Activated CD8-positive, alpha-beta memory T cell treated with anti-CD3 and anti-CD28 coated beads, Interleukin-2, amount 50 U/mL, for 48 hours (primary cell): ENCODE data around the gene TRAF3.
"Not testable (repeated sequence)": the region's sequence is repeated elsewhere in the genome, so short reads cannot be mapped to it uniquely, and the experiment has no call there.

Source experiments
- DNase-seq: peaks from one replicate; pipeline ENCODE4 v3.0.0-alpha.2; 2020

TRAF3 gene

DNA sequence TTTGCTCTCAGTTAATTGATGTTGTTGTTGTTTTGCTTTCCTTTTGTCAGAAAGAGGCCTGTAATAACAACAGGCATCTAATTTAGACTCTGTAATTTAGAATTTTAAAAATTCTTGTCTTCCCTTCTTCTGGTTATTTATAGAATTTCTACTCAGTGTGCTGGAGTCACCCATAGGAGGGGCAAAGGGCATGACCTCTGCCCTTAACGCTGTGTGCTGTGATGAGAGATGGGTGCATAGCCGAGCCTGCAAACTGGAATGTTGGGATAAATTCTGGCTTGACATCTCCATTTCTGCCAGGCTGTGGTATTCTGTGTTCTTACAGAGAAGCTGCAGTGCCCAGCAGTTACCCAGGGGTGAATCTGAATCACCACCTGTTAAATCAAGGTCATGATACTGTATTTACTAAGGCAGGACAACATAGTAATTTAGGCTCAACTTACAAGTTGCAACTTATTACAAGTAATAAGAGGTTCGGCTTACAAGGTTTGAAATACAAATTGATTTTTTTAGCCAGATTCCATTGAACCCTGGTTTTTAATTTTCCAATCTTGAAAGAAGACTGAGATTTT lies 53.3 kb downstream of the TRAF3 start:
- DNase-seq = no peak

DNA sequence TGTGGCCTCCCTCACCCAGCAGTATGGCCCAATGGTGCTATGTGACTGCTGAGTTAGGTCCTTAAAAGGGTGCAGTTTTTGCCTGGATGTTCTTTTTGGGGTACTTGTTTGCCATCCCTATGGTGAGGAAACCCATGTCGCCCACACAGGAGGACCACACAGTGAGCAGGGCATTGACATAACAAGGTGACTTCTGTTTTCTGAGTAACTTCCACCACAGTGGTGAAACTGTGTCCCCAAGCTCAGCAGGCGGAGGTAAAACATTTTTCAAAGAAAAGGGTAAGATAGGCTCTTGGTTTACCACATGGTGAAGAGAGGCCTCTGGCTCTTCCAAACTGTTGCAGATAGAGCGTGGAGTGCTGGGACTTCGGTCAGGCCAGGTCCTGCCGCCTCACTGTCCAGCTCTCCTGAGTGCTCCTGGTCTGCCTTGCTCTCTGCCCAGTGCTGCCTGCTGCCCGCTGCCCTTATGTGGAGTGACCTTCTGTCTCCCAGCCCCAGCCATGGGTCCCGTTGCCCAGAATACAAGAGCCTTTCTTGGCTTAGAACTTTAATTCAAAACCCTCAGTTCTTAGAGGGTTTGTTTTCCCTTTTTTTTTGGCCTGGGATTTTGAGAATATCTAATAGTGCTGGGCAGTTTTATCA lies 54.0 kb downstream of the TRAF3 start:
- peak; percentile 73 for DNase-seq

DNA sequence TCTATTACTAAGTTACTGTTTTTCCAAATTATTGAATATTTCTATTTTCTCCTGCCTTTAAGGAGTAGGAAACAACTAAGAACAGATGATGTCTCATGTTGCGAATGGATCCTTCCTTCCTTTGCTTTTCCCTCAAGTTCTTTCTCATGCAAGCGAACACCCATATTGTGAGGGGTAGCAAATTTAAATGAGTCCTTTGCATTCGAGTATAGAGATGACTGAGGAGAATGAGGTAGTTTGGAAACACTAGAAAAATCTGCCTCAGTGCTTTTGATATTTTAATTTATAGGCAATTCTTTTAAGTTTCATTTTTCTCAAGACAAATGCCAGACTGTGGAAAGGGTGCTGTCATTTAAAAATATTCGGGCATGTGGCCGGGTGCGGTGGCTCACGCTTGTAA lies 56.1 kb downstream of the TRAF3 start:
- DNase-seq = no peak

DNA sequence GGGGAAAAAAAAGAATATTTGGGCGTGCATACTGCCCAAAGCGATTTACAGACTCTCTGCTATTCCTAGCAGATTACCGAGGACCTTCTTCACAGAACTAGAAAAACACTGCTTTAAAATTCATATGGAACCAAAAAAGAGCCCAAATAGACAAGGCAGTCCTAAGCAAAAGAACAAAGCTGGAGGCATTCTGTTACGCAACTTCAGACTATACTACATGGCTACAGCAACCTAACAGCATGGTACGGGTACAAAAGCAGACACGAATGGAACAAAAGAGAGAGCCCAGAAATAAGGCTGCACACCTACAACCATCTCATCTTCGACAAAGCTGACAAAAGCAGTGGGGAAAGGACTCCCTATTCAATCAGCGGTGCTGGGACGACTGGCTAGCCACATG lies 56.7 kb downstream of the TRAF3 start:
- no peak for DNase-seq

DNA sequence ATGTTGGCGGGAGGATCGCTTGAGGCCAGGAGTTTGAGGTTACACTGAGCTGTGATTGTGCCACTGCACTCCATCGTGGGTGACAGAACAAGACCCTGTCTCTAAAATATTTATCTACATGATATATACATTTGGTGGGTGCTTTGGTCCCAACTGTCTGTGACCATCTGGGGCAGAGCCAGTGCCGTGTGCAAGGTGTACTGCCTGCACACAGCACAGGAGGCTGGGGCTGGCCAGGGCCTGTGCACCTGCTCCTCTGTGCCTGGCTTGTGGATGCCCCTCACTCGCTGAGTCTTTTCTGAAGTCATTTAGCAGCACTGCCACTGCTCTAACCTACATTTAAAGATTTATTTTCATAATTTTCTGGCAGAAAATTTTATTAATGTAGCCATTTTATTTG lies 58.7 kb downstream of the TRAF3 start:
- DNase-seq = no peak

DNA sequence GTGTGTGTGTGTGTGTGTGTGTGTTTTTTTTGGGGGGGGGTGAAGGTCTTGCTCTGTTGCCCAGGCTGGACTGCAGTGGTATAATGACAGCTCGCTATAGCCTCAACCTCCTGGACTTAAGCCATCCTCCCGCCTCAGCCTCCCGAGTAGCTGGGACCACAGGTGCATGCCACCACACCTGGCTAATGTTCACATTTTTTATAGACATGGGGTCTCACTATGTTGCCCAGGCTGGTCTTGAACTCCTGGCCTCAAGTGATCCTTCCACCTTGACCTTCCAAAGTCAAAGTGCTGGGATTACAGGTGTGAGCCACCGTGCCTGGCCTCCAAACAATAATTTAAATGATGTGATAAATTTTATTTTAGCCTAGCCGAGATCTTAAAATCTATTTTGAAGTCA lies 59.9 kb downstream of the TRAF3 start:
- DNase-seq = not testable (repeated sequence)

DNA sequence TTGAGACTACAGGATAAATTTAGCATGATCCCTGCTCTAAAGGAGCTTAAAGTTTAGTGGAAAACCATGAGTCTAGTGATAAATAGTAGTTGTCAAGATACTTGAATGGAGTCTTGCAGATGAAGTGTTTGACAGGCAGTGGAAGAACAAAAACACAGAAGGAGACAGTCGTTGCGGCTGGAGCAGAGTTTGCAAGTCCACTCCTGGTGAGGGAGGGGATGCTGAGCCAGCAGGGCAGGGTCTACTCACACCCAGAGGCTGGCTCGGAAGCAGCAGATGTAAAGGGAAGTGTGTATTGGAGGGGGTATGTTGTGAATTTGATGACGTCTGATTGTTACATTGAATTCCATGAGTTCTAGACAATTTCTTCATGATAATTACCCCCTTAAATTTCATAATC lies 61.3 kb downstream of the TRAF3 start:
- DNase-seq = no peak

DNA sequence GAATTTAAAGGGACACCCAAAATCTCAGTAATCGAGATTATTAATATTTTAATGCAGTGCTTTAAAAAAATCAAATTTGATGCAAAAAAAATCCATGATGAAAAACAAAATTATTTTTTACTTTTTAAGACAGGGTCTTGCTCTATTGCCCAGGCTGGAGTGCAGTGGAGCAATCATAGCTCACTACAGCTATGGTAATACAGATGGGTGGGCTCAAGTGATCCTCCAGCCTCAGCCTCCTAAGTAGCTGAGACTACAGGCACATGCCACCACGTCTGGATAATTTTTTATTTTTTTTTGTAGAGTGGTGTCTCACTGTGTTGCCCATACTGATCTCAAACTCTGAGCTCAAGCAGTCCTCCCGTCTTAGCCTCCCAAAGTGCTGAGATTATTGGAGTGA lies 62.9 kb downstream of the TRAF3 start:
- no peak for DNase-seq

DNA sequence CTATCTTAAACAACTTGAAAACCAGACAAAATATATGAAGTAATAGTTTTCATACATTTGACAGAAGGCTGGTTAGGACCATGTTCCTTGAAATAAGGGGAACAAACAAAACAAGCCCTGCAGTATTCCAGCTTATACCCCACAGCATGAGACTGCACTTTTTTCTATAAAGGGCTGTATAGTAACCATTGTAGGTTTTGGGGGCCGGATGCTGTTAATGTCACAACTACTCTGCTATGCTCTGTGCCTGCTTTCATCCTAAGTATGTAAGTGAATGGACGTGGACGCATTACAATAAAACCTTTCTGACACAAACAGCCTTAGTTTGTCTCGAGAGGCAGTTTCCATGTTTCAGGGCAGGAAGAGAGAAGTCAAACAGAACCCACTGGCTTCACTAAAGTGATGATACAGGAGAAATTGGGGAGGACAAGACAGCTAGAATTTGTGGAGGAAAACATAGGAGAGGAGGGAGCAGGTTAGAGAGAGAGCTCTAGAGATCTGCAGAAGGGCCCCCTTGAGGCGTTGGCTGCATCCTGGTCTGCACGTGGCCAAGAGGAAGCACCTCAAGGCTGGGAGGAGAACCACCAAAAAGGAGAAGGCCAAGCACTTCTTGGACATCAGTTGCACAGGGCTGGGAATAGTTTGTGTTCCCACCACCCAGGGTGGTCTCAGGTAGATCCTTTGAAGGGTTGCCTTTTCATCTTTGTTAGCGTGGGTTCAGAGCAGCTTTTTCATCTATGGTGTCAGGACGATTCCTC lies 63.7 kb downstream of the TRAF3 start:
- DNase-seq = no peak

DNA sequence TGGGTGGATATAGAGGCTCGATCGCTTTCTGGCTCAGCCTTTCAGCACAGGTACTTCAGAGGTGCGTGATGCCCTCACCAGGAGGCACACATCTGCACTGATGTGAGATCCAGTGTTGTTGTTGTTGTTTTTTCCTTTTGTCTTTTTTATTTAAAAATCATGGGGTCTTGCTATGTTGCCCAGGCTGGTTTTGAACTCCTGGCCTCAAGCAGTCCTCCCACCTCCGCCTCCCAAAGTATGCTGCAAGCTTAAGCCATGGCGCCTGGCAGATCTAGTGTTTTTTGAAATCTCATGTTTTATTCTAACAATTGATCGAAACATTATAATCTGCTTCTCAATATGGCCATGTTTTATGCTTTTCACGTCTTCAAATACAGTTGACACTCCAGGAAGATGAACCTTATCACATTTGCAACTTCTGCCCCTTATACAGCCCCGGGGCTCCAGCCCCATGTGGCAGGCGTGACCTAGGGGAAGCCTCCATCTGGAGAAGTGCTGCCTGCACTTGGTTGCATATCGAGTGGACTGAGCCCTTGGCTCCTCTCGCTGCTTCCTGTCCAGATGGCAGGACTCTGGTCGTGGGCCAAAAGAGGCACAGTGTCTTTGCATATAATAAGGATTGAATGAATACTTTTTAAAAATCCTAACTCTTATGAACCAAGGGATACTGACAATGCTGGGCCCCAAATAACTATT lies 71.7 kb downstream of the TRAF3 start:
- no peak for DNase-seq

DNA sequence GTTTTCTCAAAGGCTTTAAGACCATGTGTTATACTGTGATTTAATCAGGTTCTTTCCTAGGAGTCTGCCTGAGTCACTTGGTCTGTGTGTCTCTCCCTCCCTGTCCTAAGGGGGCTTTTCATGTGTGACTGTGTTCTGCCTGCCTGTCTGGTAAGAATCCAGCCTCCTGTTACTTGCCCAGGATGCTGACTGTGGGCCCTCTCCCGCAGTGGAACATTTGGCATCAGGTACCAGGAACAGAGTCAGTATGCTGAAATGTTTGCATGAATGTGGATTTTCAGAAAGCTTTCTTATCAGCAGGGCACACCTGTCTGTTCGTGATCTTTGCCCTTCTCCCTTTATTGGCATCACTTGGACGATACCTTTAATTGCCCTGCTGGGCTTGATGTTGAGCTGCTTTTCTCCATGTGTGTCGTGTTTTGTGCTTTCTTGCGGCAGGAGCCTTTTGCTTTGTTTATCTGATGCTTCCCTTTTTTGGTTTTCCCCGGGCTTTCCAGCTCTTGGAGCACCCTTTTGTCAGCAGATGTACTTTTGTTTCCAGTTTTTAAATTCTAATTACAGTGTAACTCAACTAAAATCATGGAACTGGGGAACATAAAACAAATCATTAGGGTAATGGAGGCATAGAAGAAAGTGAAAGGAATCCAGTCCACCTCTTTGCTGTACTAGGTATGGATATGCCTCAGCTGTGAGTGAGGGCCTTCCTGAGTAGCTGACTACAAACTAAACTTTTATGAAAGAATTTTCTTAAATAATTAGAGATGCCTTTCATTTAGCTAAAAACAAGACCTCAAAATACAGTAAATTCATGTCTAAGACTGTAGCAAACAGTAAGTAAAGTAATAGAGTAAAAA lies 72.5 kb downstream of the TRAF3 start:
- DNase-seq = no peak

DNA sequence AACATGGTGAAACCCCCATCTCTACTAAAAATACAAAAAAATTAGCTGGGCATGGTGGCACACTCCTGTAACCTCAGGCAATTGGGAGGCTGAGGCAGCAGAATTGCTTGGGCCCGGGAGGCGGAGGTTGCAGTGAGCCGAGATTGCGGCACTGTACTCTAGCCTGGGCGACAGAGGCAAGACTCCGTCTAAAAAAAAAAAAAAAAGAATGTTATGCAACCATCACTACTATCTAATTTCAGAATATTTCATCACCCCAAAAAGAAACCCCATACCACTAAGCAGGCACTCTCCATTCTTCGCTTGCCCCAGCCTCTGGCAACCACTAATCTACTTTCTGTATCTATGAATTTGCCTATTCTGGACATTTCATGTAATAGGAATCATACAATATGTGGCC lies 76.4 kb downstream of the TRAF3 start:
- DNase-seq = no peak

DNA sequence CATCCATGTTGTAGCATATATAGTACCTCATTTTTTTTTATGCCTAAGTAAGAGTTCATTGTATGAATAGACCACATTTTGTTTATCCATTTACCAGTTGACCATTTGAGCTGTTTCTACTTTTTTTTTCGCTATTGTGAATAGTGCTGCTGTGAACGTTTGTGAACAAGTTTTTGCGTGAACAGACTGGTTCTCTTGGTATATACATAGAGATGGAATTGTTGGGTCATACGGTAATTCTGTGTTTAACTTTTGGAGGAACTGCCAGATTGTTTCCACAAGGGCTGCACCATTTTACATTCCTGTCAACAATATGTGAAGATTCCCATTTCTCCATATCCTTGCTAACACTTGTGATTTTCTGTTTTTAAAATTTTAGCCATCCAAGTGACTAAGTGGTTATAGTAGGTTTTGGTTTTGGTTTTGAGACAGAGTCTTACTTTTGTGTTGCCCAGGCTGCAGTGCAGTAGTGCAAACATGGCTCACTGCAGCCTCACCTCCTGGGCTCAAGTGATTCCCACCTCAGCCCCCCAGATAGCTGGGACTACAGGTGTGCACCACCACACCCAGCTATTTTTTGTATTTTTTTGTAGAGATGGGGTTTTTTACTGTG lies 76.9 kb downstream of the TRAF3 start:
- DNase-seq = no peak

DNA sequence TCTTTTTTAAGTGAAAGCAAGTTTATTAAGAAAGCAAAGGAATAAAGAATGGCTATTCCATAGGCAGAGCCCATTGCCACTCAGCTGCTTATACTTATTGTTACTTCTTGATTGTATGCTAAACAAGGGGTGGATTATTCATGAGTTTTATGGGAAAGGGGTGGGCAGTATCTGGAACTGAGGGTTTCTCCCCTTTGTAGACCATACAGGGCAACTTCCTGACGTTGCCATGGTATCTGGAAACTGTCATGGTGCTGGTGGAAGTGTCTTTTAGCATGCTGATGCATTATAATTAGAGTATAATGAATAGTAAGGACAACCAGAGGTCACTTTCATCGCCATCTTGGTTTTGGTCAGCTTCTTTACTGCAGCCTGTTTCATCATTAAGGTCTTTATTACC lies 78.9 kb downstream of the TRAF3 start:
- no peak for DNase-seq

DNA sequence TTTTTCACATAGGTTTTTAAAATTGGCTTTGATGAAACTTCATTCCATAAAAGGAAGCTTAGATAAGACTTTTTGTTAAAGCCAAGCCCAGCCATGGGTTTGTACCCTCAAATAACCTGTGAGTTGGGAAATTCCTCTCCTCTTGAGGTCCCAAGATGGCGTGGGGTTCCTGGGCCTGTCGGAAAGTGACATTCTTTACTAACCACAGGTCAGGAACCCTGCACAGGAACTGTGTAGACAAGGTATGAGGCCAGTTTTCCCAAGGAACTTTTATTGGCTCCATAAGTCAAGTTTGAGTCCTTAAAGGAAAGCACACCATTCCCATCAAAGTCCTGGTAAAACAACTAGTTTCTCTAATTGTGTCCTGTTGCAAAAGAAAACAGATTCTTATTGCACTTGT lies 80.2 kb downstream of the TRAF3 start:
- no peak for DNase-seq

DNA sequence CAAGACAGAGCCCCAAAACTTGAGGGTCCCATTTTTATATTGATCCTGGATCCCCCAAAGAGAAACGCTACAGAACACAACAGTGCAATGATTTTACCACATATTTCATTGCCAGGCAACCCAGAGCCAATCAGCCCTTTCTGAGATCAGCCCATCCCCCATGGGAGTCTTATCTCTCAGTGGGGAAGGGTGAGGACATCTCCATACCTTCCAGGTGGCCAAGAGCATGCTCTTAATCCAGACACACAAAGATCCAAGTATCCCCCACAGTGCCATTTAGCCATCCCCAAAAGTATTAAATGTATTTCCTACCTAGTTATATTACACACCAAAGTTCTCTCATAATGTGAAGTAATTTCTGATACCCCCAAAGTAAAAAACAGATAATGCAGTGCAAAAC lies 82.7 kb downstream of the TRAF3 start:
- DNase-seq = no peak

DNA sequence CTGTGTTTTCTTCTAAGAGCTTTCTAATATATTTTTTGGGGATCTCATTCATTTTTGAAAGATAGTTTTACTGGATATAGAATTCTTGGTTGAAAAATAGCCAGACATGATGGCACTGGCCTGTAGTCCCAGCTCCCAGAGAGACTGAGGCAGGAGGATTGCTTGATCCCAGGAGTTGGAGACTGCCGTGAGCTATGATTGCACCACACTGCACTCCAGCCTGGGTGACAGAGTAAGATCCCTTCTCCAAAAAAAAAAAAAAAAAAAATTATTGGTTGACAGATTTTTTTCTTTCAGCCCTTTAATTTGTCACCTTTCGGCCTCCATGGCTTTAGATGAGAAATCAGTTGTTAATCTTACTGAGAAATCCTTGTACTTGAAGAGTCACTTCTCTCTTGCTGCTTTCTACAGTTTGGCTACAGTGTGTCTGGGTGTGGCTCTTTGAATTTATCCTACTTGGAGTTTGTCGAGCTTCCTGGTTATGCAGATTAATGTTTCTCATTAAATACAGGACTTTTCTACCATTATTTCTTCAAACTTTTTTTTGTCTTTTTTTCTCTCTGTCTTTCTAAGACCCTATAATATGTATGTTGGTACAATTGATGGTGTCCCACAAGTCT lies 85.0 kb downstream of the TRAF3 start:
- DNase-seq = no peak

DNA sequence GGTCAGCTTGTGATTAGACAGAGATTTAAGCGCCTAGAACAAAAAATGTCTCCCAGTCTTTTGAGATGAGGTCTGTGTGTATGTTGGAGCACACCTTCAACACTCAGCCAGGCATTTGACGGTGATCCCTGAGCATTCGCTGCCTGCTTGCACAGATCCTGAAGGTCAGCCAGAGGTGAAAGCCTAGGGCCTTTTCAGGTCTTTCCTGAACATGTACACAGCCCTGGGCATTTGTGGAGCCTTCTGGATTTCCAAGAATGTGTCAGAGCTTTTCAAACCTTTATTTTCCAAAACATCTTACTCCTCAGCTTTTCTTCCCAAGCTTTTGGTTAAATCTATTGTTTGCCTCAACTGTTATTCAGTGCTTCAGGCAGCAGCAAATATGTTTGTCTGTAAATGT lies 86.1 kb downstream of the TRAF3 start:
- DNase-seq = no peak

DNA sequence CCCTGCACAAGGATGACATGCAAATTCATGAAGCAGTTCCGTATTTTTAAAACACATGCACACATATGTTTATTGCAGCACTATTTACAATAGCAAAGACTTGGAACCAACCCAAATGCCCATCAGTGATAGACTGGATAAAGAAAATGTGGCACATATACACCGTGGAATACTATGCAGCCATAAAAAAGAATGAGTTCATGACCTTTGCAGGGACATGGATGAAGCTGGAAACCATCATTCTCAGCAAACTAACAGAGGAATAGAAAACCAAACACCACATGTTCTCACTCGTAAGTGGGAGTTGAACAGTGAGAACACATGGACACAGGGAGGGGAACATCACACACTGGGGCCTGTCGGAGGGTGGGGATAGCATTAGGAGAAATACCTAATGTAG lies 88.7 kb downstream of the TRAF3 start:
- DNase-seq = not testable (repeated sequence)

DNA sequence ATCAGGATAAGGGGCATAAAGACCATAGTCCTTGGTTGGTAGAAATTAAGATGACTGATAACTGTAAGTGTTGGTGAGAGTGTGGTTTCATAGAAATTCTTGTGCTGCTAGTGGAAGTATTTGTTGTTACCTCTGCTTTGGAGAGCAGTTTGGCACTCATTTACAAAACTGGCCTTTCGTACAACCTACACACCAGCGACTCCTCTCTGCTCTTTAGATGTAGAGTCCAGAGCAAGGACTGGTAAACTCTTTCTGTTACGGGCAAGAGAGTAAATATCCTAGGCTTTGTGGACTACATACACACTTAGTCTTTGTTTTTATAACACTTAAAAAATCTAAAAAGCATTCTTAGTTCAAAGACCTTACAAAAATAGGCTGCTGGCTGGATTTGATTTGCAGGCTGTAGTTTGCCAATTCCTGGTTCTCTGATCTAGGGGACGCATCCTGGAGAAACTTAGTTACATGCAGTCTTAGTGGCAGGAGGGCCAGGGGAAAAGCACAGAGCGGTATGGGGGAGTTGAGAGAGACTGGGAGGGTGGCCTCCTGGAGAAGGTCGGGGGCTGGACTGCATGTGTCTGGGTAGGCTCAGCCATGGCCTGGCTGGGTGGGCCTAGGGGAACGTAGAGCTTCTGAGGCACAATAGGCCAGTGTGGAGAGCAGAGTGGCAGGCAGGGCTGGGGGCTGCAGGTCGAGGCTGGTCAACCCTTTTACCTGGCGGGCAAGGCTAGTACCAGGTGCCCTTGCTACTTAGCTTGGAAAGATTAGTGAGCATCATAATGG lies 89.9 kb downstream of the TRAF3 start:
- DNase-seq = no peak
